Muscle layer of duodenum (tissue), 2 donors: ENCODE results near the gene IL21R.
"Not testable (repeated sequence)": the region's sequence is repeated elsewhere in the genome, so short reads cannot be mapped to it uniquely, and the experiment has no call there.

Experiments used
- H3K27ac ChIP-seq: one replicate; pipeline ENCODE4 v1.7.0; 2013; ENCODE audit warnings: mild to moderate bottlenecking, low read length
- H3K27me3 ChIP-seq: one replicate; pipeline ENCODE4 v1.7.0; 2013; ENCODE audit warnings: low read depth, mild to moderate bottlenecking, control low read depth, low read length
- H3K36me3 ChIP-seq, 2 donors: one replicate each; pipeline ENCODE4 v1.7.0; 2013; ENCODE audit warnings: low read length in 2 of 2, control low read depth in 1 of 2, mild to moderate bottlenecking in 1 of 2; ENCODE audit not compliant: insufficient read depth in 2 of 2, control insufficient read depth in 1 of 2
- H3K4me1 ChIP-seq, 2 donors: one replicate each; pipeline ENCODE4 v1.7.0; 2013; ENCODE audit warnings: low read length in 2 of 2, mild to moderate bottlenecking in 2 of 2, control low read depth in 1 of 2, moderate library complexity in 1 of 2; ENCODE audit not compliant: insufficient read depth in 2 of 2, control insufficient read depth in 1 of 2
- H3K4me3 ChIP-seq, 2 donors: one replicate each; pipeline ENCODE4 v1.7.0; 2013; ENCODE audit warnings: low read length in 2 of 2, low read depth in 1 of 2, mild to moderate bottlenecking in 1 of 2
- H3K9me3 ChIP-seq, 2 donors: one replicate each; pipeline ENCODE4 v1.7.0; 2013; ENCODE audit warnings: low read length in 2 of 2, control low read depth in 1 of 2, mild to moderate bottlenecking in 1 of 2; ENCODE audit not compliant: control insufficient read depth in 1 of 2
- donor health status: healthy.

Gene IL21R

GRCh38 chr16:27405546-27406451 lies 3.8 kb downstream of the IL21R start:
- Histone ChIP-seq H3K27ac (no peak overlapping the region), H3K36me3 (no peaks in the 10 kb centered on the region), H3K4me1 (peaks cover 0 to 6% of the 10 kb centered on the region in 2 donors), H3K27me3 (no peaks in the 10 kb centered on the region), H3K9me3 (peaks cover 0 to 4% of the 10 kb centered on the region in 2 donors), H3K4me3 (no peak overlapping the region)

- Histone ChIP-seq H3K27me3 (no peaks in the 10 kb centered on the region), H3K4me3 (no peak overlapping the region), H3K27ac (no peak overlapping the region)
Observed at GRCh38 chr16:27406511-27407128, 4.6 kb downstream of the IL21R start.

GRCh38 chr16:27407133-27407532 lies 5.2 kb downstream of the IL21R start:
- no peak overlapping the region for H3K27ac ChIP-seq
- peaks cover 0 to 3% of the 10 kb centered on the region in 2 donors for H3K4me1 ChIP-seq

More at GRCh38 chr16:27406511-27407128, 4.6 kb downstream of the IL21R start:
- no peaks in the 10 kb centered on the region for H3K36me3 ChIP-seq
- H3K9me3 ChIP-seq: peaks cover 0 to 4% of the 10 kb centered on the region in 2 donors
- H3K4me1 ChIP-seq: peaks cover 0 to 6% of the 10 kb centered on the region in 2 donors

GRCh38 chr16:27408012-27408601 lies 6.1 kb downstream of the IL21R start:
- Histone ChIP-seq H3K27me3 (no peaks in the 10 kb centered on the region), H3K9me3 (peaks cover 0 to 4% of the 10 kb centered on the region in 2 donors), H3K4me3 (no peak overlapping the region), H3K27ac (no peak overlapping the region), H3K4me1 (no peaks in the 10 kb centered on the region), H3K36me3 (no peaks in the 10 kb centered on the region)

More at GRCh38 chr16:27407133-27407532, 5.2 kb downstream of the IL21R start:
- no peaks in the 10 kb centered on the region for H3K36me3 ChIP-seq
- no peaks in the 10 kb centered on the region for H3K27me3 ChIP-seq
- H3K4me3 ChIP-seq: no peak overlapping the region
- H3K9me3 ChIP-seq: peaks cover 0 to 4% of the 10 kb centered on the region in 2 donors

GRCh38 chr16:27408602-27409031 lies 6.6 kb downstream of the IL21R start:
- Histone ChIP-seq H3K27ac (no peak overlapping the region), H3K9me3 (peaks cover 0 to 4% of the 10 kb centered on the region in 2 donors), H3K4me3 (no peak overlapping the region), H3K36me3 (no peaks in the 10 kb centered on the region), H3K4me1 (no peaks in the 10 kb centered on the region), H3K27me3 (no peaks in the 10 kb centered on the region)

GRCh38 chr16:27409958-27410357 lies 8.0 kb downstream of the IL21R start:
- not testable (repeated sequence) for H3K36me3 ChIP-seq, H3K27me3 ChIP-seq, H3K4me1 ChIP-seq, H3K9me3 ChIP-seq, H3K27ac ChIP-seq, H3K4me3 ChIP-seq

- Histone ChIP-seq H3K4me3 (no peak overlapping the region), H3K4me1 (no peaks in the 10 kb centered on the region), H3K27ac (no peak overlapping the region), H3K9me3 (peaks cover 0 to 4% of the 10 kb centered on the region in 2 donors), H3K36me3 (no peaks in the 10 kb centered on the region), H3K27me3 (no peaks in the 10 kb centered on the region)
Observed at GRCh38 chr16:27410761-27411160, 8.8 kb downstream of the IL21R start.

GRCh38 chr16:27413956-27414355 lies 12.0 kb downstream of the IL21R start:
- Histone ChIP-seq H3K9me3 (peaks cover 0 to 4% of the 10 kb centered on the region in 2 donors), H3K27me3 (no peaks in the 10 kb centered on the region), H3K4me1 (no peaks in the 10 kb centered on the region), H3K36me3 (no peaks in the 10 kb centered on the region), H3K4me3 (no peak overlapping the region), H3K27ac (no peak overlapping the region)

- Histone ChIP-seq H3K9me3 (peaks cover 0 to 4% of the 10 kb centered on the region in 2 donors), H3K4me1 (no peaks in the 10 kb centered on the region), H3K27me3 (no peaks in the 10 kb centered on the region), H3K27ac (no peak overlapping the region), H3K4me3 (no peak overlapping the region), H3K36me3 (no peaks in the 10 kb centered on the region)
Observed at GRCh38 chr16:27414788-27415431, 12.9 kb downstream of the IL21R start.

- H3K27me3 ChIP-seq: no peaks in the 10 kb centered on the region
- H3K4me3 ChIP-seq: no peak overlapping the region
Observed at GRCh38 chr16:27417047-27417671, 15.2 kb downstream of the IL21R start.

More at GRCh38 chr16:27417047-27417671, 15.2 kb downstream of the IL21R start:
- H3K4me1 ChIP-seq: no peaks in the 10 kb centered on the region
- peaks cover 0 to 1% of the 10 kb centered on the region in 2 donors for H3K9me3 ChIP-seq
- no peak overlapping the region for H3K27ac ChIP-seq
- no peaks in the 10 kb centered on the region for H3K36me3 ChIP-seq
